OCI-LY1 (cell line): Measurements from ENCODE around the gene TMEM121.

Source experiments
- H2AFZ ChIP-seq: fragments of 200-600 bp; sonication (generic), shearing (Covaris generic); 2 replicates; pipeline ENCODE4 v1.6.0; 2014; ENCODE audit warnings: antibody characterized with exemption, mild to moderate bottlenecking, low read length
- H3F3A ChIP-seq: fragments of 200-600 bp; sonication (generic), shearing (Covaris generic); 2 replicates; pipeline ENCODE4 v1.6.0; 2014; ENCODE audit warnings: mild to moderate bottlenecking, antibody characterized with exemption, low read length, moderate library complexity; ENCODE audit not compliant: insufficient read depth
- H3K27ac ChIP-seq: fragments of 200-600 bp; sonication (generic); 2 replicates; pipeline ENCODE4 v1.5.1; 2014; ENCODE audit warnings: low read length, mixed run types, mild to moderate bottlenecking, low read depth; ENCODE audit not compliant: poor library complexity, severe bottlenecking
- H3K27me3 ChIP-seq: fragments of 200-600 bp; sonication (generic); 2 replicates; pipeline ENCODE4 v1.6.0; 2014; ENCODE audit warnings: antibody characterized with exemption, mild to moderate bottlenecking, low read length, moderate library complexity; ENCODE audit not compliant: insufficient read depth
- H3K36me3 ChIP-seq: fragments of 200-600 bp; sonication (generic); 2 replicates; pipeline ENCODE4 v1.6.1; 2014; ENCODE audit warnings: mild to moderate bottlenecking, antibody characterized with exemption, low read length, moderate library complexity, mixed read lengths; ENCODE audit not compliant: insufficient read depth
- H3K4me1 ChIP-seq: fragments of 200-600 bp; sonication (generic); 2 replicates; pipeline ENCODE4 v1.5.1; 2014; ENCODE audit warnings: mild to moderate bottlenecking, low read length, moderate library complexity; ENCODE audit not compliant: insufficient read depth, severe bottlenecking
- H3K4me2 ChIP-seq: fragments of 200-600 bp; sonication (generic), shearing (Covaris generic); 2 replicates; pipeline ENCODE4 v1.6.1; 2014; ENCODE audit warnings: low read length
- H3K4me3 ChIP-seq: fragments of 200-600 bp; sonication (generic); 2 replicates; pipeline ENCODE4 v1.5.1; 2014; ENCODE audit warnings: low read length, low read depth, mild to moderate bottlenecking, mixed read lengths; ENCODE audit not compliant: poor library complexity, severe bottlenecking
- H3K79me2 ChIP-seq: fragments of 200-600 bp; shearing (Covaris generic); 2 replicates; pipeline ENCODE4 v1.6.1; 2016; ENCODE audit warnings: mixed run types, low read length, mixed read lengths; ENCODE audit not compliant: insufficient read depth
- H3K9ac ChIP-seq: fragments of 200-600 bp; sonication (generic), shearing (Covaris generic); 2 replicates; pipeline ENCODE4 v1.6.1; 2014; ENCODE audit warnings: mild to moderate bottlenecking, low read length, mixed read lengths
- H3K9me2 ChIP-seq: fragments of 200-600 bp; sonication (generic), shearing (Covaris generic); 2 replicates; pipeline ENCODE4 v1.6.1; 2014; ENCODE audit warnings: low read depth, mild to moderate bottlenecking, low read length, mixed read lengths
- H3K9me3 ChIP-seq: fragments of 200-600 bp; shearing (Covaris generic); 2 replicates; pipeline ENCODE4 v1.6.1; 2014; ENCODE audit warnings: low read length, mixed read lengths
- H4K20me1 ChIP-seq: fragments of 200-600 bp; sonication (generic), shearing (Covaris generic); 2 replicates; pipeline ENCODE4 v1.6.0; 2016; ENCODE audit warnings: mild to moderate bottlenecking, low read length; ENCODE audit not compliant: insufficient read depth
- EZH2 ChIP-seq: fragments of 200-600 bp; sonication (generic), shearing (Covaris generic); IDR thresholded peaks from 2 replicates; pipeline ENCODE4 v1.8.0; 2017; ENCODE audit warnings: borderline replicate concordance, mixed run types, mild to moderate bottlenecking, antibody characterized with exemption, low read length, moderate library complexity, mixed read lengths
- TF ChIP-seq, protein P1 (sequence below): fragments of 200-600 bp; sonication (generic), shearing (Covaris generic); IDR thresholded peaks from 2 replicates; pipeline ENCODE4 v1.5.1; 2017; ENCODE audit warnings: mild to moderate bottlenecking, antibody characterized with exemption, low read length, moderate library complexity, mixed read lengths

Gene TMEM121

DNA sequence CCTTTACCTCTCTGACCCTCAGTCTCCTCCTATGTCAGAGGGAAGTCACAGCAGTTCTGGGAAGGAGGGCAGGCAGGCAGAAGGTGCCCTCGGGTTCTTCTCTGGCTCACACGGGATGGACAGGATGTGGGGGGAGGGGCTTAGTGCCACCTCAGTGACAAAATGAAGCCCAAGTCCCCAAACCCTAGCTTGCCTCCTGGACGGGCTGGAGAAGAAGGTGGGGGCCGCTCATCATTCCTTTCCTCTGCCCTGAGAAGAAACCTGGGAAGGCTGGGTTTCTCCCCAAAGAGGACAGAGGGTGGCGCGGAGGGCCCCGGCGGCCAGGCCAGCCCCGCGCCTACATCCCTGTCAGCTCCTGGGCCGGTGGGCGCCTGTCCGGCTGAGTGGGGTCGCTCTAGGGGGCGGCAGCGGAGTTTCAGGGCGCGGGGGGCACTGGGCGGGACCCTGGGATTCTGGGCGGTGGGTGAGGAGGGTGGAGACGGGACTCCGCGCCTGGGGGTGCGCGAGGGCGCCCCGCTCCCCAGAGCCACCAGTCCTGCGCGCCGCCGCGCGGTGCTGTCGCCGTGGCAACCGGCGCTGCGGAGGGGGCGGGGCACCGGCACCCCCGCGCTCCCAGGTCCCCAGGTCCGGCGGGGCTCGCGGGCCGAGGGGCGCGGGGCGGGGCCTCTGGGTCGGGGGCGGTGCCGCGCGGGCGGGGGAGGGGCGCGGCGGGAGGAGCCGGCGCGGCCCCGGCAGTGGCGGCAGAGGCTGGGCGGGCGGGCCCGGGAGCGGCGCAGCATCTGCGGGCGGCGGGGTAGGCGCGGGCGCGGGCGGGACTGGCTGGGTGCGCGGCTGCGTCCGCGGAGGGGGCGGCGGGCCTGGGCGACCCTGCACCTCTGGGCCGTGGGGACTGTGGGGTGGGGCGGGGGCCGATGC, at the start of gene TMEM121:
TSS of gene TMEM121 (plus strand) at position 723 of the 915 bp plus-strand sequence. CDS start 2,252 bp downstream, outside the sequence.
- H2AFZ ChIP-seq = no peak within 1 kb of the TSS
- no peaks in the 10 kb centered on the region; the same call in 1 of the 2 replicates for H3K27me3 ChIP-seq
- H3K4me3 ChIP-seq = peak within 1 kb of the TSS; percentile 68
- no peaks in the 10 kb centered on the region for H3K9me2 ChIP-seq
- no peaks in the 10 kb centered on the region for H3K79me2 ChIP-seq
- H3K36me3 ChIP-seq = no peaks in the 10 kb centered on the region
- TF ChIP-seq, protein P1, sequence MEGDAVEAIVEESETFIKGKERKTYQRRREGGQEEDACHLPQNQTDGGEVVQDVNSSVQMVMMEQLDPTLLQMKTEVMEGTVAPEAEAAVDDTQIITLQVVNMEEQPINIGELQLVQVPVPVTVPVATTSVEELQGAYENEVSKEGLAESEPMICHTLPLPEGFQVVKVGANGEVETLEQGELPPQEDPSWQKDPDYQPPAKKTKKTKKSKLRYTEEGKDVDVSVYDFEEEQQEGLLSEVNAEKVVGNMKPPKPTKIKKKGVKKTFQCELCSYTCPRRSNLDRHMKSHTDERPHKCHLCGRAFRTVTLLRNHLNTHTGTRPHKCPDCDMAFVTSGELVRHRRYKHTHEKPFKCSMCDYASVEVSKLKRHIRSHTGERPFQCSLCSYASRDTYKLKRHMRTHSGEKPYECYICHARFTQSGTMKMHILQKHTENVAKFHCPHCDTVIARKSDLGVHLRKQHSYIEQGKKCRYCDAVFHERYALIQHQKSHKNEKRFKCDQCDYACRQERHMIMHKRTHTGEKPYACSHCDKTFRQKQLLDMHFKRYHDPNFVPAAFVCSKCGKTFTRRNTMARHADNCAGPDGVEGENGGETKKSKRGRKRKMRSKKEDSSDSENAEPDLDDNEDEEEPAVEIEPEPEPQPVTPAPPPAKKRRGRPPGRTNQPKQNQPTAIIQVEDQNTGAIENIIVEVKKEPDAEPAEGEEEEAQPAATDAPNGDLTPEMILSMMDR = no peak
- TF ChIP-seq EZH2 = no peak
- peaks cover 3% of the 10 kb centered on the region; the same call in 1 of the 2 replicates for H3F3A ChIP-seq
- H3K4me1 ChIP-seq = peaks cover 32% of the 10 kb centered on the region
- no peak within 1 kb of the TSS for H3K27ac ChIP-seq
- H3K4me2 ChIP-seq = peak within 1 kb of the TSS; percentile 95
- no peaks in the 10 kb centered on the region for H4K20me1 ChIP-seq
- no peaks in the 10 kb centered on the region for H3K9me3 ChIP-seq
- H3K9ac ChIP-seq = peak within 1 kb of the TSS; percentile 29; the same call in 1 of the 2 replicates

DNA sequence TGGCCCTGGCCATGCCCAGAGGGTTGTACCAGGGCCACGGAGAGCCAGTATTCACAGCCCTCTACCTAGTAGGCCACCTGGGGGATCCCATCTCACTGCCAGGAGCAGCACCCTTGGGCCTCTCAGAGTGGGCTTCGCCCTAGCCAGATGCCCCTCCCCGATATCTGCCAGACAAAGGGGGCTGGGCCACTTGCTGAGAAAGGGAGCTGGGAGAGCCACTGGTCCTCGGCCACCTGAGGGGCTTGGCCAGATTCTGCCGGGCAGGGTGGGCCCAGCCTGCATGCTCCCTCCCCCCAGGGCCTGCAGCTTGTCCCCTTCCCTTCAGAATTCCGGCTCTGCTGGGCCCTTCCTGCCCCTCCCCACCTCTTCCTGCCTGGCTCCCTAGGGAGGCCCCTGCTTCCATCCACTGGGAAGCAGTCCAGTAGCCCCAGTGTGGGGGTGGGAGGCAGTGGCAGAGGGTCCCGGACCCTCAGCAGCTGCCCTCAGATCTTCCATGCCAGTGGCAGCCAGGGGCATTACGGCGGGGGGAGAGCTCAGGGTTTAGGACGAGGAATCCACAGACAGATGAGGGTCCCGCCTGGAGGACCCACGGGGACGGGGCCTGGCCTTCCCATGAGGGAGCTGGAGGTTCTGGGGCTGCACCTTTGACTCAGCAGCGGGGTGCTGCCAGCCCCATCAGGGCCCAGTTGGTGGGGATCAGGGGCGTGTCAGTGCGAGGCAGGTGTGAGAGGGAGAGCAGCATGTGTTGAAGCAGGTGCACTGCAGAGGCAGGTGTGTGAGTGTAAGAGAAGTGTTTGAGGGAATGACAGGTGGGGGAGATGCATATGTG, 49.3 kb upstream of the TMEM121 start:
- Histone ChIP-seq H3K9ac (no peak overlapping the region), H3K4me2 (no peak overlapping the region), H3K27me3 (peaks cover 32% of the 10 kb centered on the region; the same call in 1 of the 2 replicates), H3K27ac (no peak overlapping the region), H3K4me3 (no peak overlapping the region), H3K79me2 (no peaks in the 10 kb centered on the region), H3K36me3 (no peaks in the 10 kb centered on the region), H4K20me1 (no peaks in the 10 kb centered on the region), H3K4me1 (peaks cover 18% of the 10 kb centered on the region), H3F3A (no peaks in the 10 kb centered on the region), H3K9me3 (no peaks in the 10 kb centered on the region), H2AFZ (no peak overlapping the region), H3K9me2 (no peaks in the 10 kb centered on the region)
- TF ChIP-seq, protein P1 = no peak

DNA sequence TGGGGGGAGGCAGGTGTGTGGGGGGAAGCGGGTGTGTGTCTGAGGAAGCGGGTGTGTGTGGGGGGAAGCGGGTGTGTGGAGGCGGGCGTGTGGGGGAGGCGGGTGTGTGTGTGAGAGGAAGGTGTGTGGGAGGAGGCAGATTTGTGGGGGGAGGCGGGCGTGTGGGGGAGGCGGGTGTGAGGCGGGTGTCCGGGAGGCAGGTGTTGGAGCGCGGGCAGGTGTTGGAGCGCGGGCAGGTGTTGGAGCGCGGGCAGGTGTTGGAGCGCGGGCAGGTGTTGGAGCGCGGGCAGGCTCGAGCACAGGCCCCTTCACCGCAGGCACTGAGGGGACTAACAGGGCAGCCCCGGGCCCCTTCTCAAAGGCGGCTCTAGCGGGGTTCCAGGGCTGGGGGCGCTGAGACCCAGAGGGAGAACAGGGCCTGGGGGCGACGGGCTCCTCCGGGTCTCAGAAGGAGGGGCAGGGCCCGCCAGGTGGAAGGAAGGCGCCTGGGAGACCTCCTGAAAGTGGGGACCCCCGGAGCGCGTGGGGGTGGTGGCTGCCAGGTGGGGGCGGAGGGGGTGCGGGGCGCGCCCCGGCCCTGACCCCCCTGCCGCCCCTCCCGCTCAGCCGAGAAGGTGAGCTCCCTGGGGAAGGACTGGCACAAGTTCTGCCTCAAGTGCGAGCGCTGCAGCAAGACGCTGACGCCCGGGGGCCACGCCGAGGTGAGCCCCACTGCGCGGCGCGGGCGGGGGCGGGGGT, 48.6 kb upstream of the TMEM121 start:
- no peak overlapping the region for H3K4me3 ChIP-seq
- no peaks in the 10 kb centered on the region for H4K20me1 ChIP-seq
- H3K27me3 ChIP-seq = peaks cover 32% of the 10 kb centered on the region; the same call in 1 of the 2 replicates
- H3F3A ChIP-seq = no peaks in the 10 kb centered on the region
- no peaks in the 10 kb centered on the region for H3K9me2 ChIP-seq
- H3K4me1 ChIP-seq = peaks cover 25% of the 10 kb centered on the region
- H3K27ac ChIP-seq = no peak overlapping the region
- no peaks in the 10 kb centered on the region for H3K9me3 ChIP-seq
- H2AFZ ChIP-seq = no peak overlapping the region
- H3K79me2 ChIP-seq = no peaks in the 10 kb centered on the region
- TF ChIP-seq, protein P1 = no peak
- TF ChIP-seq EZH2 = no peak; the same call in 1 of the 2 replicates
- H3K36me3 ChIP-seq = no peaks in the 10 kb centered on the region
- no peak overlapping the region for H3K4me2 ChIP-seq
- no peak overlapping the region for H3K9ac ChIP-seq
